ENCODE data around the gene MYO15B. TPM values are rescaled to one million over a fixed set of nuclear protein-coding genes. Genes with fewer than 3 reads are reported as not detected.

Gene MYO15B
- 0.37 and 0.83 TPM in 2 replicates for total RNA-seq

DNA sequence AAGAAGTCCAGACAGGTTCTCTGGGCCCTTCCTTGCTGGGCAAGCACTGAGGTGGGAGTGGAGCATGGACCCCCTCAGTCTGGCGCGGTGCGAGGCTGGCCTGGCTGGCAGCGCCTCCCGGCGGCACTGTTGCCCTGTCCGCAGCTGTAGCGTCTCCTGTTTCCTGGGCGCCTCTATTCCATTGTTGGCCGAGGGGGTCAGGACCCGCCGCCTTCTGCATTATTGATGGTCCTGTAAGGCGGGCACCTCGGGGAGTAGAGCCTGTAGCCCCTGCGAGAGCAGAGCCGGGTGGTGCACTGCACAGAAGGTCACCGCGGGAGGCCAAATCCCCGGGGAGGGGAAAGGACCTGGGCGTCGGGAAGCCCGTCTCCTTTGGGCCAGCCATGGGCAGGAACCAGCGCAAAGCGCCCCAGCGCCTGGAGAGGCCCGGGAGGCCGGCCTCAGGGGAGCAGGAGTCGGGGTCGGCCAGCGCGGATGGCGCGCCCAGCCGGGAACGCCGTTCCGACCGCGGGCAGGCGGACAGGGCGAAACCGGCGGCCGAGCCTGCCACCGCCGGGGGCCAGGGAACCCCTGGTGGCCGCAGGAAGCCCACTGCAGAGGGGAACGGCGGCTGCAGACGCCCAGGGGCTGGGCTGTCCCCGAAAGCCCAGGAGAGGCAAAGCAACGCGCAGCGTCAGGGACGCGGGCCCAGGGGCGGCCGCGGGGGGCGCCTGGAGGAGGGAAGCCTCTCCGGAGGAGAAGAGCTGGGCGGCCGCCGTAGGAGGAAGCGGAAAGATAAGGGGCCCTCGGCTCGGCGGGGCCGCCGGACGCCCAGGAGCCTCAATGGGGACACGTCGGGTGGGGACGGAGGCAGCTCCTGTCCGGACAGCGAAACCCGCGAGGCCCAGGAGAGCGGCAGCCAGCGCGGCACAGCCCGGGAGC is at the start of gene MYO15B:
TSS of gene MYO15B (plus strand) at position 126 of the 921 bp plus-strand sequence. CDS start at position 384, 258 bp downstream.

DNA sequence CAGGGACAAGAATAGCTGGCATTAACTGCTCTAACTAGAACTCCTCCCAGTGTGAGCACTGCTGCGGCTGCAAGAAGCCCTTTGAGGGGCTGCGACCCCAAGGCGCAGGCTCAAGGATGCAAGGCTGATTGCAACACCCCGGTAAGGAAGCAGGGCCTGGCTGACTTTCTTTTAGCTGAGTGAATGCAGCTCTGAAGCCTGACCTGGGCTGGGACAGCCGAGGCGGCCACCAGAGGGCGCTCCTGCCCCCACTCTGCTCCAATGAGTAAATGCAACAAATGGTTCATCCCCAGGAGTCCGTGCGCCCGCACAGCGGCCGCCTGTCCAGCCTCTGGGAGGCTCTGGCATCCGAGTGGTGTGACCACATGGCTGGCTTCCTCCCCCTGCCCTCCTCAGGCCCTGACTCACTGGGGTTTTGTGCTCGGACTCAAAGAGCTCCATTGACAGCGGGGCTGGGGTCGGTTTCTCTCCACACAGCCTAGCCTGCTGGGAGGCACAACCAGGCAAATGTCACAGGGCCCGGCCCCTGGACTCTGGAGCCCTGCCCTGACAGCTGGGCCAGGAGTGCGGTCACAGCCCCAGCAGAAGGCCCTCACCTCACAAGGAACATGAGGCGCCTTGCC is 45.4 kb downstream of the MYO15B start, which contains the start of gene SMIM5:
TSS of gene SMIM5 (plus strand) at position 572 of the 623 bp plus-strand sequence. CDS start 6,768 bp downstream, outside the sequence.

DNA sequence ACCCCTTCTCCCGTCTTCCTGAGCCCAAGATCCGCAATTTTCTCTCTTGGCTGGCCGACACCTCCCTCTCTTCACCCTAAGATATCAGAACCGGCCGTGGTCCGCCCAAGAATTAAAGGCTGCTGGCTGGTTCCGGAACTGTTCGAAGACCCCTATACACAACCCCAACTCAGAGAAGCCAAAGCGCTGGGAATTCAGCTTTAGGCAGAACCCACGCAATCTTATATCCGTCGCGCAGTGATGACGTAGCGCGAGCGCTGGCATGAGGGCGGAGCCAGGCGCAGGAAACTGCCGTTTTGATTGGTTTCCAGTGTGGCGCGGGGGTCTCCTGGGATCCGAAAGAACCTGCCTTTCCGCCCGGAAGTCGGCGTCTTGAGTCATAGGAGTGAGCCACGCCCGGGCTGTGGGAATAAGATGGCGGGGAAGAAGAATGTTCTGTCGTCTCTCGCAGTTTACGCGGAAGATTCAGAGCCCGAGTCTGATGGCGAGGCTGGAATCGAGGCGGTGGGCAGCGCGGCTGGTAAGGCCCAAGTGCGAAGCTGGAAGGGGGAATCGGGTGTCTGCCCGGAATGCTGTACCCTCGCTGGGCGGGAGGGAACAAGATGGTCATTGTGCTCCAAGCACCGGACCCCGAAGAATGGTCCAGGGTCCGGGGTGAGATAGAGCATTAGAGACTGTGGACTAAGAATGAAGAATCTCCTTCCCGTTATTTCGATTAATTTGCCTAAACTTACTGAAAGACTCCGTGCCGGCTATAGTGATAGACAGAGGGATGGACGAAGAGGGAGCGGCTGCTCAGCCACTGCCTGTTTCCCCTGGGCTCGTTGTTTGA is 79.6 kb downstream of the MYO15B start, which contains the start of the genes RECQL5 and SAP30BP:
TSS of gene RECQL5 (minus strand) at position 196 of the 832 bp plus-strand sequence. CDS start 597 bp downstream, outside the sequence.
TSS of gene SAP30BP (plus strand) at position 380 of the 832 bp plus-strand sequence. CDS start at position 415, 35 bp downstream.

Other genes starting within 250 kb of the MYO15B start
- gene GRB2, start 182.1 kb upstream of the MYO15B start, total RNA-seq: 51.5 and 100 TPM in 2 replicates
- 32.3 and 51.9 TPM in 2 replicates for gene TMEM94, start 131.2 kb upstream of the MYO15B start, total RNA-seq
- gene CASKIN2, start 72.3 kb upstream of the MYO15B start, total RNA-seq: 6.9 and 7.1 TPM in 2 replicates
- 17.3 and 19.4 TPM in 2 replicates for gene TSEN54, start 71.3 kb upstream of the MYO15B start, total RNA-seq
- gene LLGL2, start 62.1 kb upstream of the MYO15B start, total RNA-seq: not detected in 2 replicates
- gene SMIM5, start 45.6 kb downstream of the MYO15B start, total RNA-seq: not detected in 2 replicates
- gene RECQL5, start 79.4 kb downstream of the MYO15B start, total RNA-seq: 10.3 and 13.6 TPM in 2 replicates
- 32.4 and 36.3 TPM in 2 replicates for gene SAP30BP, start 79.5 kb downstream of the MYO15B start, total RNA-seq
- gene ITGB4, start 133.7 kb downstream of the MYO15B start, total RNA-seq: 0.25 and 0.59 TPM in 2 replicates
- 20.0 and 26.4 TPM in 2 replicates for gene GALK1, start 177.4 kb downstream of the MYO15B start, total RNA-seq
- gene UNK, start 197.0 kb downstream of the MYO15B start, total RNA-seq: 22.0 and 26.1 TPM in 2 replicates

Data from cardiac ventricle fibroblast (primary cell).